ENCODE results near the gene ZBTB20. TPM values are rescaled to one million over a fixed set of nuclear protein-coding genes. Genes with fewer than 3 reads are reported as not detected.
A peak's percentile ranks its signal among the peaks of the same experiment; 100 is the strongest.
"Not testable (repeated sequence)": the region's sequence is repeated elsewhere in the genome, so short reads cannot be mapped to it uniquely, and the experiment has no call there.

ZBTB20 gene
- total and polyA plus RNA-seq, 12 donors, result 2.8 to 167 (median 108) TPM

GRCh38 chr3:115187149-115187757 is 40.2 kb upstream of the ZBTB20 start:
- Histone ChIP-seq H3K27me3 (no peaks in the 10 kb centered on the region), H3K9me3 (replicated peaks in 1 of 3) (peaks cover 0 to 20% (median 8%) of the 10 kb centered on the region in 3 donors), H3K36me3 (replicated peaks in 1 of 2) (no peaks in the 10 kb centered on the region), H3K4me1 (replicated peaks in 1 of 2) (no peaks in the 10 kb centered on the region), H3K27ac (no peak overlapping the region), H3K4me3 (no peak overlapping the region)
- WGBS, 4 donors, result 73 to 84% (median 77%) methylated on average over 4 of the region's 4 CpGs
- intact Hi-C loops (cut with DNase I), result no loop called here
- DNase-seq, result no peak
- TF ChIP-seq POLR2A (IDR thresholded peaks at IDR 0.05), result no peak
- TF ChIP-seq CTCF (IDR thresholded peaks at IDR 0.05), result no peak

- Histone ChIP-seq H3K4me3 (no peak overlapping the region), H3K36me3 (replicated peaks in 1 of 2) (no peaks in the 10 kb centered on the region), H3K27me3 (no peaks in the 10 kb centered on the region), H3K27ac (no peak overlapping the region), H3K4me1 (replicated peaks in 1 of 2) (no peaks in the 10 kb centered on the region), H3K9me3 (replicated peaks in 1 of 3) (peaks cover 0 to 20% (median 8%) of the 10 kb centered on the region in 3 donors)
- DNase-seq, result no peak
- no peak for TF ChIP-seq POLR2A (IDR thresholded peaks at IDR 0.05)
- TF ChIP-seq CTCF (IDR thresholded peaks at IDR 0.05), result no peak
- intact Hi-C loops (cut with DNase I), result no loop called here
- 79 to 86% (median 84%) methylated on average over 6 of the region's 6 CpGs for WGBS, 4 donors
Observed at GRCh38 chr3:115186351-115187148, 39.5 kb upstream of the ZBTB20 start.

DNA sequence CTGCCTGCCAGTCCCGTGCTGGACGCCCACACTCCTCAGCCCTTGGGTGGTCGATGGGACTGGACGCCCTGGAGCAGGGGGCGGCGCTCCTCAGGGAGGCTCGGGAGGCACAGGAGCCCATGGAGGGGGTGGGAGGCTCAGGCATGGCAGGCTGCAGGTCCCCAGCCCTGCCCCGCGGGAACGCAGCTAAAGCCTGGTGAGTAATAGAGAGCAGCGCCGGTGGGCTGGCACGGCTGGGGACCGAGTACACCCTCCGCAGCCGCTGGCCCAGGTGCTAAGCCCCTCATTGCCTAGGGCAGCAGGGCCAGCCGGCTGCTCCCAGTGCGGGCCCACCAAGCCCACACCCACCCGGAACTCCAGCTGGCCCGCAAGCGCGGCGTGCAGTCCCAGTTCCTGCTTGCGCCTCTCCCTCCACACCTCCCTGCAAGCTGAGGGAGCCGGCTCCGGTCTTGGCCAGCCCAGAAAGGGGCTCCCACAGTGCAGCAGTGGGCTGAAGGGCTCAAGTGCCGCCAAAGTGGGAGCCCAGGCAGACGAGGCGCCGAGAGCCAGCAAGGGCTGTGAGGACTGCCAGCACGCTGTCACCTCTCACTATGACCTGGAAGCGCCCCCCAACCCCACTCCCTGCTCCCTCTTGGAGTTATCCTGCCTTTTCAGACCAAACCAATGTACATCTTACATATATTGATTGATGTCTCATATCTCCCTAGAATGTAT is 37.9 kb upstream of the ZBTB20 start:
- intact Hi-C loops (cut with DNase I); H3K4me1 ChIP-seq (replicated peaks in 1 of 2); H3K27me3 ChIP-seq; H3K36me3 ChIP-seq (replicated peaks in 1 of 2); H3K4me3 ChIP-seq; H3K27ac ChIP-seq; H3K9me3 ChIP-seq (replicated peaks in 1 of 3); DNase-seq: not testable (repeated sequence)
- WGBS, 4 donors, result 96 to 97% (median 96%) methylated on average over 6 to 32 of the region's 32 CpGs

DNA sequence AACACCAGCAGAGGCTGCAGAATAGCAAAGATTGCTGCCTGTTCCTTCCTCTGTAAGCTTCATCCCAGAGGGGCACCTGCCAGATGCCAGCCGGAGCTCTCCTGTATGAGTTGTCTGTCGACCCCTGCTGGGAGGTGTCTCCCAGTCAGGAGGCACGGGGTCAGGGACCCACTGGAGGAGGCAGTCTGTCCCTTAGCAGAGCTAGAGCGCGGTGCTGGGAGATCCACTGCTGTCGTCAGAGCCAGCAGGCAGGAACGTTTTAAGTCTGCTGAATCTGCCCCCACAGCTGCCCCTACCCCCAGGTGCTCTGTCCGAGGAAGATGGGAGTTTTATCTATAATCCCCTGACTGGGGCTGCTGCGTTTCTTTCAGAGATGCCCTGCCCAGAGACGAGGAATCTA is 31.8 kb upstream of the ZBTB20 start:
- H3K4me3 ChIP-seq; H3K27ac ChIP-seq; H3K36me3 ChIP-seq (replicated peaks in 1 of 2); H3K4me1 ChIP-seq (replicated peaks in 1 of 2); DNase-seq; H3K9me3 ChIP-seq (replicated peaks in 1 of 3); H3K27me3 ChIP-seq; intact Hi-C loops (cut with DNase I): not testable (repeated sequence)
- WGBS, 4 donors, result 82 to 90% (median 85%) methylated on average over 3 to 10 of the region's 10 CpGs

DNA sequence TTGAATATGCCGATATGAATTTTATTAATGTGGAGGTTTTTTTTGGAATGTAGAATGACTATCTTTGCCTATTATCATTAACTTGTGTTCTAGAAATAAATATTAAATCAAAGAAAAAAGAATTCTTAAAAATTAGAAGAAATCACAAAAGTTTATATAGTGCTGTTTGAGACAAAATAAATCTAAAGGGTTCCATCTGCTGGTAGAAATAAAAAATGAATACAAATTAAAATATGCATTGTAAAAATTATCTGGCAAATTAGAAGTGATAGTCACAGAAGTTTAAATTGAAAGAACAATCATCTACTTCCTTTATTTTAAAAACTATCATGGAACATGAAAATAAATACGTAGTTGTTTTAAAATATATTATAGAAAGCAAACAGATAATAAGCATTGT is 22.7 kb upstream of the ZBTB20 start:
- no peak overlapping the region for H3K4me3 ChIP-seq
- H3K9me3 ChIP-seq (replicated peaks in 1 of 3), result no peaks in the 10 kb centered on the region
- 51 to 60% (median 52%) methylated on average over 2 of the region's 2 CpGs for WGBS, 4 donors
- H3K27ac ChIP-seq, result no peak overlapping the region
- intact Hi-C loops (cut with DNase I), result loop anchor here in 1 of 2 donors (10.0 kb wide), 1 partner anchor 75 kb away; no protein-coding TSS in a partner anchor
- no peak for DNase-seq
- no peaks in the 10 kb centered on the region for H3K4me1 ChIP-seq (replicated peaks in 1 of 2)
- no peaks in the 10 kb centered on the region for H3K27me3 ChIP-seq
- peak; percentile 21 to 70 (median 44) for TF ChIP-seq CTCF (IDR thresholded peaks at IDR 0.05)
- TF ChIP-seq POLR2A (IDR thresholded peaks at IDR 0.05), result no peak
- H3K36me3 ChIP-seq (replicated peaks in 1 of 2), result no peaks in the 10 kb centered on the region
